ENCODE measurements around the gene RUNX1.

- TF ChIP-seq, protein P1, sequence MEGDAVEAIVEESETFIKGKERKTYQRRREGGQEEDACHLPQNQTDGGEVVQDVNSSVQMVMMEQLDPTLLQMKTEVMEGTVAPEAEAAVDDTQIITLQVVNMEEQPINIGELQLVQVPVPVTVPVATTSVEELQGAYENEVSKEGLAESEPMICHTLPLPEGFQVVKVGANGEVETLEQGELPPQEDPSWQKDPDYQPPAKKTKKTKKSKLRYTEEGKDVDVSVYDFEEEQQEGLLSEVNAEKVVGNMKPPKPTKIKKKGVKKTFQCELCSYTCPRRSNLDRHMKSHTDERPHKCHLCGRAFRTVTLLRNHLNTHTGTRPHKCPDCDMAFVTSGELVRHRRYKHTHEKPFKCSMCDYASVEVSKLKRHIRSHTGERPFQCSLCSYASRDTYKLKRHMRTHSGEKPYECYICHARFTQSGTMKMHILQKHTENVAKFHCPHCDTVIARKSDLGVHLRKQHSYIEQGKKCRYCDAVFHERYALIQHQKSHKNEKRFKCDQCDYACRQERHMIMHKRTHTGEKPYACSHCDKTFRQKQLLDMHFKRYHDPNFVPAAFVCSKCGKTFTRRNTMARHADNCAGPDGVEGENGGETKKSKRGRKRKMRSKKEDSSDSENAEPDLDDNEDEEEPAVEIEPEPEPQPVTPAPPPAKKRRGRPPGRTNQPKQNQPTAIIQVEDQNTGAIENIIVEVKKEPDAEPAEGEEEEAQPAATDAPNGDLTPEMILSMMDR (IDR thresholded peaks at IDR 0.05), result no peak
- TF ChIP-seq POLR2AphosphoS5 (IDR thresholded peaks at IDR 0.05) (no peak), EP300 (IDR thresholded peaks at IDR 0.05) (no peak), POLR2A (IDR thresholded peaks at IDR 0.05) (no peak)
Measured at GRCh38 chr21:34761758-34762330, 287.3 kb downstream of the RUNX1 start.
